GM21447 (cell line): Measurements from ENCODE around the gene SIN3A.
"Not testable (repeated sequence)": the region's sequence is repeated elsewhere in the genome, so short reads cannot be mapped to it uniquely, and the experiment has no call there.

Experiments
- ATAC-seq: cut with Tn5 transposase; IDR thresholded peaks from one replicate; pipeline ENCODE4 v1.9.1; 2021; ENCODE audit not compliant: unreplicated experiment

Gene SIN3A

DNA sequence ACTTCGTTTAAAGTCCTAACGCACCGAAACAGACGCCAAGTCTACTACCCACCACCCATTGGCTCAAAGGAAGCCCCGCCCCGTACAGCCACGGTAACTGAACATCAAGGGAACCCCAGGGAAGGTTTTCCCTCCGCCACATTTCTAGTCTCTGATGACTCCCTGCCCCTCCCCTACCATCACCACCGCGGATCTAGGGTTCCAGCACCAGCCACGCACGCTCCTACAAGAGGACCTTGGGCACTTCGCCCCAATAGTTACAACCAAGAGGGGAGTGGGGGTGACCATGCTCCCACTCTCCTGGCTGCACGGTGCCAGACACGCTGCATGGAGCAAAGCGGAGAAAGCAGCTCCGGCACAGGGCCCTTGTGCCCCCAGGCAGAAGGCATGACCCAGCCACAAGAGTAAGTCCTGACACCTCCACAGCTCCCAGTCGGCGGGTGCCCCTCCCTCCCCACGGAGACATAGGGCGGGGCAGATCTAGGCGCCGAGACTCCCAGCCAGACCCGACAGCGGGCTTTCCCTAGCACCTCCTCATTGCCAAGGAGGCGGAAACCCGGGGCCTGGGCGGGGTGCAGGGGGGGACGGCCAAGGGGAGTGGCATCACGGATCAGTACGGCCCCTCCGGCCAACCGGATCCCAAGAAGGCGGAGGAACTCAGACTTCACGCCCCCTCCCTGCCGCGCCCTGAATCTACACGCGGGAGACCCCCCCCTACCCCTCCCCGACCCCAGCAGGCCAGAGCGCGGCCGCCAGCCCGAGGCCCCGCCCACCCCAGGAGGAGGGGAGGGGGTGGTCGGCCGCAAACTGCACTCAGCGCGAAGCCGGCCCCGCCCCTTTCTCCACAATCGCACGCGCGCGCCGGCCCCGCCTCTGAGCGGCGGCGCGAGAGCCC lies 936 bp downstream of the SIN3A start:
- peak; percentile 27 for ATAC-seq

DNA sequence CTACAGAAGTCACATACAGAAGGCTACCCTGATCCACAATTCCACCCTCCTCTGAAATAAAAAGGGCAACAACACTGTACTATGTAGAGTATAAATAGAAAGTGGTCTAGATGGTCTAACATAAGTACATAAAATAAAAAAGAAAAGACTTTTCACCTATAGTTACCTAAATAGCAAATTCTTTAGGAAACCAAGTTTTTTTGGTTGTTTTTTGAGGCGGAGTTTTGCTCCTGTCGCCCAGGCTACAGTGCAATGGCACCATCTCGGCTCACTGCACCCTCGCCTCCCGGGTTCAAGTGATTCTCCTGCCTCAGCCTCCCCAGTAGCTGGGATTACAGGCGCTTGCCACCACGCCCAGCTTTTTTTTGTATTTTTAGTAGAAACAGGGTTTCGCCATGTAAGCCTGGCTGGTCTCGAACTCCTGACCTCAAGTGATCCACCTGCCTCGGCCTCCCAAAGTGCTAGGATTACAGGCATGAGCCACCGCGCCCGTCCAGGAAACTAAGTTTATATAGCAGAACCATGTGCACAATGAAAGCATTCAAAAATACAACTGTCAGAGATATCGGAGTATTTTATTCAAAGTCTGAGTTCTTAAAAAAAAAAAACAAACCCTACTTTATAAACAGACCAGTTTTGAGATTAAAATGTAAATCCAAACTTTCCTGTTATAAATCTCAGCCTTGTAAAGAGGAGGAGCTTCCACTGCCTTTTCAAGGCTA lies 1.7 kb downstream of the SIN3A start:
- ATAC-seq: no peak

- not testable (repeated sequence) for ATAC-seq
Observed at GRCh38 chr15:75448171-75448570, 3.3 kb downstream of the SIN3A start.

- ATAC-seq: no peak
Observed at GRCh38 chr15:75446151-75446550, 5.3 kb downstream of the SIN3A start.

DNA sequence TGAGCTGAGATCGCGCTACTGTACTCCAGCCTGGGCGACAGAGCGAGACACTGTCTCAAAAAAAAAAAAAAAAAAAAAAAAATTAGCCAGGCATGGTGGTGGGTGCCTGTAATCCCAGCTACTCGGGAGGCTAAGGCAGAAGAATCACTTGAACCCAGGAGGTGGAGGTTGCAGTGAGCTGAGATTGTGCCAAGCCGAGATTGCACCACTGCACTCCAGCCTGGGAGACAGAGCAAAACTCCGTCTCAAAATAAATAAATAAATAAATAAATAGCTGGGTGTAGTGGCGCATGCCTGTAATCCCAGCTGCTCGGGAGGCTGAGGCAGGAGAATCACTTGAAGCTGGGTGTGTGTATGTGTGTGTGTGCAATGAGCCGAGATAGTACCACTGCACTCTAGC lies 6.2 kb downstream of the SIN3A start:
- ATAC-seq: not testable (repeated sequence)

GRCh38 chr15:75443972-75444453 lies 7.5 kb downstream of the SIN3A start:
- ATAC-seq: not testable (repeated sequence)

DNA sequence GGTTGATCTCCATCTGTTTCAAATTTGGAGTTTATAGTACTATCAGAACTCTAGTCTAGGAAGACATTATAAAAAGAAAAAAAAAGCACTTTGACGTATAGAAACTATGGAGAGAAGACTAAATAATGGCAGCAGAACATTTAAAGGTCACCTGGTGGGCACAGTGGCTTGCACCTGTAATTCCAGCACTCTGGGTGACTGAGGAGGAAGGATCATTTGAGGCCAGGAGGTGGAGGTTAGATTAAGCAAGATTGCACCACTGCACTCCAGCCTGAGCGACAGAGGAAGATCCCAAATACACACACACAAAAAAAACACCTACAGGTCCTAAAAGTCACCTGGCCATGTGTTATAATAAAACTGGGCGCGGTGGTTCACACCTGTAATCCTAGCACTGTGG lies 13.8 kb downstream of the SIN3A start:
- ATAC-seq: no peak

DNA sequence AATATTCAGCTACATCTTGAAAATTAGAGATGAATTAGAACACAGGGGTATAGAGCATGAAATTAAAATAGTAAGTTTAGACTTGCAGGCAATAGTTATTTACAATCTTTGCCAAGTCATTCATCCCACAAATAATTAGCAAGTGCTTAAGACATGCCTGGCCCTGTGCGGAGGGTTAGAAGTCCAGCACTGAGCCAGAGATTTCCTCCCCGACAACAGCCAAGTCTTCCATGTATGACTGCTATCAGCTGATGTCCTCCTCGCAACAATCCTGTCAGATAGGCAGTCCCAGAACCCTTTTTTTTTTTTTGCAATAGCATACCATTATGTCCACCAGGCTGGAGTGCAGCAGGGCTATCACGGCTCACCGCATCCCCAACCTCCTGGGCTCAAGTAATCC lies 14.6 kb downstream of the SIN3A start:
- no peak for ATAC-seq

- no peak for ATAC-seq
Observed at GRCh38 chr15:75431682-75432081, 19.8 kb downstream of the SIN3A start.

- ATAC-seq: no peak
Observed at GRCh38 chr15:75431270-75431669, 20.2 kb downstream of the SIN3A start.

DNA sequence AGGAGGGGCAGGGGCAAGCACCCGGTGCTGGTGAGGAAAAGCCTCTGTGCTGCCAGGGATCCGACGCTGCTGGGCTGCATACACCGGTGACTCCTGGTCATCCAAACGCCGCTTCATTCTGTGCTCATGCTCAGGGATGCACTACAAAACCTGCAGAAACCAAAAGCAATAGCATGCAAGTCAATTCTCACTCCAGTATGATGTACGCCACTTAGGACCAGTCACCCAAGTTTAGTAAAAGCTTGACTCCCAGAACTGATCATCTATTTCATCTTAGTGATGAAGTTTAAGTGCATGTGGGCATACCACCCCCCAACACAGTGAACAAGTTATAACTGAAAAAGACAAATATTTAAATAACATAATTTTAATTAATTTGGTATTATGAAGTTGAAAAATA lies 21.2 kb downstream of the SIN3A start:
- ATAC-seq: no peak

DNA sequence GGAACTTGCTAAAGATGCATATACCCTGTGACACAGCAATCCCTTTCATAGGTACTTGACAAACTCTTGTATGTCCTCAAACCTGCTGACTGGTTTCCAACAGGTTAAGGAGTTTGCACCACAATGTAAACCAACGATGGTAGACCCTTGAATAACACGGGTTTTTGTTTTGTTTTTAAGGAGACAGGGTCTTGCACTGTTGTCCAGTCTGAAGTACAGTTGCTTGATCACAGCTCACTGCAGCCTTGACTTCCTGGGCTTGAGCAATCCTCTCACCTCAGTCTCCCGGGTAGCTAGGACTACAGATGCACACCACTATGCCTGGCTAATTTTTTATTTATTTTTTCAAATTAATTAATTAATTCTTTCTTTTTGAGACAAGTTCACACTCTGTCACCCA lies 23.3 kb downstream of the SIN3A start:
- no peak for ATAC-seq

GRCh38 chr15:75425966-75426500 lies 25.5 kb downstream of the SIN3A start:
- no peak for ATAC-seq

GRCh38 chr15:75422554-75422953 lies 28.9 kb downstream of the SIN3A start:
- ATAC-seq: no peak

GRCh38 chr15:75420698-75421097 lies 30.8 kb downstream of the SIN3A start:
- ATAC-seq: no peak

DNA sequence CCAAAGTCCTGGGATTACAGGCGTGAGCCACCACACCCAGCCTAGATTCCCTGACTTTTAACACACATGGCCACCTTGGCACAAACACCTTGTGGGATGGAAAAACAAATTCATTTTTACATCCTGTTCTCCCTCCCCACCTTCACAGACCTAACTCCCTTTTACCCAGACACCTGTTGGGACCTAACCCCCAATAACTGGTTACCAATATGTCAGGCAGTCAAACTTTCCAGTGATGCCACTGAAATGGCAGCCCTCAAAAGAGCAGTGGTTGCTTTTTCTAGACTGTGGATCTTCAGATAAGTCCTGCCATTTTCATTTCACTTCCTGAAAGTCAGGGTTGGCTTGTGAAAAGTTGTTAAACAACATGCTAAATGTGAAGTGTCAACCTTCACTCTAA lies 34.9 kb downstream of the SIN3A start:
- no peak for ATAC-seq

GRCh38 chr15:75410196-75410595 lies 41.3 kb downstream of the SIN3A start:
- ATAC-seq: no peak

GRCh38 chr15:75407083-75407482 lies 44.4 kb downstream of the SIN3A start:
- ATAC-seq: no peak

DNA sequence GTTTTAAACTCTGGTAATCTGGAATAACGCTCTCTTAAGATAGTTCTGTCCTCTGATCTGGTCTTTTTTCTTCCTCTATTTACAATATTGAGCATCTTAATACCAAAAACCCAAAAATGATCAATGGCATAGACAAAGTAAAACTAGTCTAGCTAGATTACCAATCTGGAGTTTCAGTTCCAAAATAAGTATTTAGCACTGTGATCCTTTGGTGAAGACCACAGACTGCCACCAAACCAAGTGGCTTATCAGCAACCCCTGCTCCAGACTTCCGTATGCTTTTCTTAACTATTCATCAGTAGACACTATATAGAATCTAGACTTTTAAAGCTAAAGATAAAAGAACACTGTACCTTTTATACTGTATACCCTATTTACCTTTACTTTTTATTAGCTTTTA lies 47.6 kb downstream of the SIN3A start:
- ATAC-seq: no peak

- ATAC-seq: no peak
Observed at GRCh38 chr15:75397494-75397893, 54.0 kb downstream of the SIN3A start.

DNA sequence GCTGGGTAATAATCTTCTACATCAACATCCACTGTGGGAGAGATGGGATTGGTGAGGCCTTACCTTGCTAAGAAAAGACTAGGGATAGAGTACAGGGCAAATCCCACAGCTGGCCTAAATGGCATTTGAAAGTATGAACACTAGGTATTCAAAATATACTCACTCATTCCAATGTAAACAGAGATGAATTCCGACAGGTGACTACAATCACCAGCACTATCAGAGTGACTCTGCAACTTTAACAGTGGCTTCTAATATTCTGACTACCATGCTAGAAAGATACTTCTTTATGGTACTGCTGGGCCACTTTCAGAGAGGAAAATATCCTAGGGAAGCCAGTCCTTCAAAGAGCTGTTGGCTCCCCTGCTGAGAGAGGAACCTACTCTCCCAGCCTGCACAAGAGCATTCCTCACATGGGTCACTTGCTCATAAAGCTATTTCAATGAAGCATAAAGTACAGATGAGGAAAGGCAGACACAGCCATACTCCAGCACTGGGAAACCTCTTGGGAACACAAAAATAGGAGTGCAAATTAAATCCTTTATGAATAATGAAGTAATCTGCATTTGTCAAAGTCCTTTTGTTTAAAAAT lies 61.6 kb downstream of the SIN3A start:
- no peak for ATAC-seq
